ENCODE measurements around the gene RASL10A.

RASL10A gene

GRCh38 chr22:29339381-29340235 is 24.1 kb upstream of the RASL10A start:
- no peak for DNase-seq (ENCODE audit: low read depth in 3 of 3)

- no peak for DNase-seq (ENCODE audit: low read depth in 3 of 3)
Measured at GRCh38 chr22:29338398-29338797, 22.9 kb upstream of the RASL10A start.

- DNase-seq (ENCODE audit: low read depth in 3 of 3) = no peak
Measured at GRCh38 chr22:29337631-29338284, 22.3 kb upstream of the RASL10A start.

GRCh38 chr22:29336751-29337490 is 21.4 kb upstream of the RASL10A start:
- no peak for DNase-seq (ENCODE audit: low read depth in 3 of 3)

- DNase-seq (ENCODE audit: low read depth in 3 of 3) = no peak
Measured at GRCh38 chr22:29335656-29336055, 20.2 kb upstream of the RASL10A start.

- no peak for DNase-seq (ENCODE audit: low read depth in 3 of 3)
Measured at GRCh38 chr22:29334696-29335344, 19.3 kb upstream of the RASL10A start.

- no peak for DNase-seq (ENCODE audit: low read depth in 3 of 3)
Measured at GRCh38 chr22:29334148-29334547, 18.7 kb upstream of the RASL10A start.

GRCh38 chr22:29332886-29333496 is 17.5 kb upstream of the RASL10A start:
- no peak for DNase-seq (ENCODE audit: low read depth in 3 of 3)

- DNase-seq (ENCODE audit: low read depth in 3 of 3) = no peak
Measured at GRCh38 chr22:29331658-29332300, 16.3 kb upstream of the RASL10A start.

GRCh38 chr22:29331213-29331612 is 15.7 kb upstream of the RASL10A start:
- DNase-seq (ENCODE audit: low read depth in 3 of 3) = no peak

GRCh38 chr22:29330753-29331152 is 15.3 kb upstream of the RASL10A start:
- DNase-seq (ENCODE audit: low read depth in 3 of 3) = no peak

GRCh38 chr22:29330291-29330690 is 14.8 kb upstream of the RASL10A start:
- no peak for DNase-seq (ENCODE audit: low read depth in 3 of 3)

GRCh38 chr22:29329581-29329980 is 14.1 kb upstream of the RASL10A start:
- DNase-seq (ENCODE audit: low read depth in 3 of 3) = no peak

- no peak for DNase-seq (ENCODE audit: low read depth in 3 of 3)
Measured at GRCh38 chr22:29328566-29329500, 13.3 kb upstream of the RASL10A start.

GRCh38 chr22:29328055-29328454 is 12.6 kb upstream of the RASL10A start:
- no peak for DNase-seq (ENCODE audit: low read depth in 3 of 3)

- DNase-seq (ENCODE audit: low read depth in 3 of 3) = no peak
Measured at GRCh38 chr22:29327089-29327764, 11.7 kb upstream of the RASL10A start.

- no peak for DNase-seq (ENCODE audit: low read depth in 3 of 3)
Measured at GRCh38 chr22:29326481-29326880, 11.0 kb upstream of the RASL10A start.

GRCh38 chr22:29325785-29326315 is 10.4 kb upstream of the RASL10A start:
- no peak for DNase-seq (ENCODE audit: low read depth in 3 of 3)

GRCh38 chr22:29325356-29325755 is 9.9 kb upstream of the RASL10A start:
- no peak for DNase-seq (ENCODE audit: low read depth in 3 of 3)
